NCI-H146 (cell line): Measurements from ENCODE around the gene PAX4.
A peak's percentile ranks its signal among the peaks of the same experiment; 100 is the strongest.
"Not testable (repeated sequence)": the region's sequence is repeated elsewhere in the genome, so short reads cannot be mapped to it uniquely, and the experiment has no call there.

ENCODE experiments used
- DNase-seq: peaks from one replicate; lab custom pipeline; 2025; lab: John Stamatoyannopoulos, UW

PAX4 gene

DNA sequence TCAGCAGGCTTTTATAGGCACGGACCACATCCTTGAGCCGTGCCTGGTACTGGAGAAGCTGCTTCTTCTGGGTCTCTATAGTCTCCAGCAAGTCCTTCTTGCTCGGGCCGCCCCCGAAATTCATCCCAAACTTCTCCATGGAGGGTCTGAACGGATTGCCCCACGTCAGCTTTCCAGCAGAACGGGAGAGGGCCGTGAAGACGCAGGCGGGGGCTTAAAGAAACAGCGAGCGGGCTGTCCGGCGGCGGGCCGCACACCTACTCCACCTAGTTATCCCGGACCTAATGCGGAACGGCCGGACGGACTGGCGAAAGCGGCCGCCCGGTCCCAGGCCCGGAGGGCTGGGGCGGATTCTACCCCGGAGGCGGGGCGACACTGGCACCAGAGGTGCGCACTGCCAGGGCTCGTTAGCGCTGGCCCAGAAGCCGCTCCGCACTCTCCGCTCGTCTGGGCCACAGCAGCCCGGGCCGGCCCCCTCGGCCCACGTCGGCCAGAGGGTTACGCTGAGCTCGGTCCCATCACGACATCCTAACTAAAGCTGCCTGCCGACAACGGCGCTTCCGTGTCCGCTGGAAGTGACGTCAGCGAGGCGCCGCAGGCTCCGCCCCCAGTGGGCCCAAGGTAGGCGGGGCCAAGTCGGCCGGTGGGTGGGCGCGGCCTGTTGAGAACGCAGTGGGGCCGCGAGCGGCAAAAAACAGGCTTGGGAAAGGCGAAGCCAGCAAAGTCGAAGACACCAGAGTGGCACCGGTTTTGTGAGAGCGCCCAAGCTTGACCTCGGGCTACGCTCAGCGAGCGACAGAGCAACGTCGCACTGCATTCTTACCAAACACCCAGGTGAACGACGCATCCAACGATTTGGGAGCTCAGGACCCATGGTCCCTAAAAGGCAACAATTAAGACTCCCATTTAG lies 32.6 kb downstream of the PAX4 start, which contains the start of gene GCC1:
Gene GCC1 (minus strand): TSS at position 553 of the 910 bp plus-strand sequence. CDS start 414 bp downstream, at position 139.
- DNase-seq = peak; percentile 75

DNA sequence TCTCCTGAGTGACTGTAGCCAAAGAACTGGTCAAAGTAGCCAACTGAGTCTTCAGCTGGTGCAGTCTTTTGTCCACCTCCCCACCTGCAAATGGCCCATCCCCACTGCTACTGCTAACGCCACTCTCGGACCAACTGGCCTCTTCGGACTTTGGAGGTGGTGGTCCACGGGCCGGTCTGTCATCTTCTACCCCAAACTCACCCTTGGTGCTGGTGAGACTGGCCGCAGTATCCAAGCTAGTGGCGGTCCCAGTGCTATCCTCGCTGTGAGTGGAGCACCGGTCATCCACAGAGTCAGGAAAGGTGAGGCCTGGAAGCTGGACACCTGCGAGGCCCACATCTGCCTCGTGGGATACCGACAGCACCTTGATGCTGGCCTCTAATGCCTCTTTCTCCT lies 33.3 kb downstream of the PAX4 start:
- DNase-seq = no peak

DNA sequence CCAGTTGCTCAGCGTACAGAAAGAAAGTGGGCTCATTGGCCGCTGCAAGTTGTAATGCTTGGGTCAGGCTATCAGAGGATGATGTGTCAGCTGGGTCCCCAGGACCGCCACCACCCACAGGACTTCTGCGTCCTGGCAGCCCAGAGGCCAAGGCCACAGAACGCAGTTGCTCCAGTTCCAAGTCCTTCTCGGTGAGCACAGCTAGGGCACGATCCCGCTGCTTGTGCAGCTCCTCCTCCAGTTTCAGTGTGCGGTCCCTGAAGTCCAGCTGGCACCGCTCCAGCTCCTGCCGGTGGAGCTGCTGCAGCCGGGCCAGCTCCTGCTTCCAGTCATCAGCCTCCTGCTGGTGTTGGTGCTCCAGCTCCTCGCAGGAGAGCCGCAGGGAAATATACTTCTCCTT lies 35.6 kb downstream of the PAX4 start:
- DNase-seq = no peak

DNA sequence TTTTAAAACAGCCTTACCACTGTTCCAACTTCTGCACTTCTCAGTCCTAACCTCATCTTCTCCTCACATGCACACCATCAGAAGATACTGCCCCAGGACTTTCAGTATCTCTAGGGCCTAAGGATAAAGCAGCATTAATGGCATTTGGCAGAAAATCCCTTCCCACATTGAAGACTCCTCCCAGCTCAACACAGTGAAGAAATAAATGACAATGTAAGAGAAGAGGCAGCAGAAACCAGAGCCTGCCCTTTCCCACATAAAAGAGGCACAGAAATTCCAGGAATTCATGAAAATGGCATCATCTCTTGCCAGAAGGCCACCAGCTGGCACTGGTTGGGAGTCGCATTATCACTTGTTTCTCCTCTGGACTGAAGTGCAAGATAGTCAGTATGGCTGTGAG lies 36.2 kb downstream of the PAX4 start:
- DNase-seq = no peak

DNA sequence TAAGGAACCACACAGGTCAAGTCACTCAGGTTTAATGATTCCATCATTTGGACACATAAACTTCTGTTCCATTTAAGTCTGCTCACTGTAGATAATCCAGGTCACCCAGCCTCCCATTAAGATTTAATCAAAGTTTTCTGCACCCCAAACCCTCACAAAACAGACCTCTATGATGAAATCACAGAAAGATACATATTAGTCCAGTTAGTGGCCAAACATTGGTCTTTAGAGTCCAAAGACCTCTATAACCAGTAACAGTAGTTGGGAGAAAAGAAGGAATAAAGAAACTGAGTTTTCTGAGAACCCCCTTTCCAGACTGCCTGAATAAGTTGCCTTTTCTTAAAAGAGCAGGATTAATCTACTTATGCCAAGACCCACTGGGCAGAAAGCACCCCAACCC lies 37.3 kb downstream of the PAX4 start:
- DNase-seq = no peak

DNA sequence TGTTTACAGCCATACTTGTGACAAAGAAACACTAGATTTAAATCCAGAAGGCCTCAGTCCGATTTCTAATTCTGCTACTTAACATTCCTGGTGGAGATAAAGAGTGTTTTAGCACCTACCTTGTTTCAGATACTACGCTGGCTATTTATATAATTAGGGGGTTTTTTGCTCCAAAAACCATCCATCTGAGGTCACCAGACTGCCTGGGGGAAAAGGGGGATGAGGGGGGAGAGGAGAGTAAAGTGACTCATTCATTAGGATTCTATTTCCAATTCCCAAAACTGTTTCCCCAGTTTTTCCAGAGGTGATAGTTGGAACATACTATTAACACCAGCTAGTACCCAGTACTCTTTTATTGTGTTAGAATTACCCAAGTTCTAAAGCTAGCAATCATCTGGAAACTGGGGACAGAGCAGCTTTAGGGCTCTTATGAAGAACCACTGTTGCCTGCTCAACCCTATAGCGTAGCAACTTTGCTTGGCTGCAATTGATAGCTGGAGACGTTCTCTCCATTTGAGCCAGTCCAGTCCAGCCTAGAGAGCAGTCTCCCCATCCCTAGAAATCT lies 39.1 kb downstream of the PAX4 start:
- no peak for DNase-seq

DNA sequence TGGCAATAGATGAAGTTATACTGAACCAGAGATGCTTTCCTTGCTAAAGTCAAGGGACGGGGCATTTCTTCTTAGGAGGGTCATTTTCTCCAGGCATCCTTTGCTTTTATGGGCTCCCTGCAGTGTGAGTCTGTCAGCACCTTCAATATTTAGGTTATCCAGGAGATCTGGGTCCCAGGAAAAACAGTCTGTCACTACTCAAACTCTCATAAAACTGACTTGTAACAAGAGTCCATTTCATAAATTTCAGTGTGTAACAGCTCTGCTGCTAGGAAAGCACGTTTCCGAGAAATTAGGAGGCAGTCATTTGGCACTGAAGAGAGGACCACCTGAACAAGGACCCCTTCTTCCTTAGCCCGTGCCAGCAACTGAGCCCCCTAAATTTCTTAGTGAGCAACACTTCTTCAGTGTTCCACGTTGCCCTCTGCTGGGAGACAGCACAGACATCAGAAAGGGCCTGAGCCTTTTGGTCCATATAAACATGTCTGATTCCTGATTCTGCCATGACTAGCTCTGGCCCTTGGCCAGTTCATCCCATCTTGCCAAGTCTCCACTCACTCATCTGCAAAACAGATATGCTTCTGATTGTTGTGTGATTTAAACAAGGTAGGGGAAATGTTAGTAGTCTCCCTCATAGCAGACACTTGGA lies 39.8 kb downstream of the PAX4 start:
- DNase-seq = no peak

DNA sequence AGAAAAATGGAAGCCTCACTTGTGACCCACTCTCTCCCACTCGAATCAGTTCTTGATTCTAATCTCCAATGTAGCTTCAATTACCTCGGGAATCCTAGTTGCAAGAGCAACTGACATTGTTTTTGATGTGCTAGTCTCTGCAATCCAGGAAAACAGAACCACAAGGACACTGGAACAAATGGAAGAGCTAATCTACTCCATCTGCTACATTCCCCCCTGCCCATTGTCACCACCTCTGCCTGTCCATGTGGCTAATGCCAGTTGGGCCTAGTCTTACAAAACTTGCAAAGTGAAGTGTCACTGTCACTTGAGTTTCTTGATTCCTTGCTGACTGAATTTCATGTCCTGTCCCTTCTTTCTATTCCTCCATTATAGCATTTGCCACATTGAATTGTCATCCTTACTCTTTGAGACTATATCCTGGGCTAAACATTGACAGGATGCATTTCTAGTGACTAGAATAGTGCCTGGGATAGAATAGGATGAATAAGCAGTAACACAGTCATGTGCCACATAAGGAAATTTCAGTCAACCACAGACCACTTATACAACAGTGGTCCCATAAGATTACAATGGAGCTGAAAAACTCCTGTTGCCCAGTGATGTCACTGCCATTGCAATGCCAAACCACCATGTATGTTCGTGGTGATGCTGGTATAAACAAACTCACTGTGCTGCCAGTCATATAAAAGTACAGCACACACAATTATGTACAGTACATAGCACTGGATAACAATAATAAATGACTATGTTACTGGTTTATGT lies 46.0 kb downstream of the PAX4 start:
- DNase-seq = no peak

DNA sequence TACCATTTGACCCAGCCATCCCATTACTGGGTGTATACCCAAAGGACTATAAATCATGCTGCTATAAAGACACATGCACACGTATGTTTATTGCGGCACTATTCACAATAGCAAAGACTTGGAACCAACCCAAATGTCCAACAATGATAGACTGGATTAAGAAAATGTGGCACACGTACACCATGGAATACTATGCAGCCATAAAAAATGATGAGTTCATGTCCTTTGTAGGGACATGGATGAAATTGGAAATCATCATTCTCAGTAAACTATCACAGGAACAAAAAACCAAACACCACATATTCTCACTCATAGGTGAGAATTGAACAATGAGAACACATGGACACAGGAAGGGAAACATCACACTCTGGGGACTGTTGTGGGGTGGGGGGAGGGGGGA lies 49.9 kb downstream of the PAX4 start:
- not testable (repeated sequence) for DNase-seq

DNA sequence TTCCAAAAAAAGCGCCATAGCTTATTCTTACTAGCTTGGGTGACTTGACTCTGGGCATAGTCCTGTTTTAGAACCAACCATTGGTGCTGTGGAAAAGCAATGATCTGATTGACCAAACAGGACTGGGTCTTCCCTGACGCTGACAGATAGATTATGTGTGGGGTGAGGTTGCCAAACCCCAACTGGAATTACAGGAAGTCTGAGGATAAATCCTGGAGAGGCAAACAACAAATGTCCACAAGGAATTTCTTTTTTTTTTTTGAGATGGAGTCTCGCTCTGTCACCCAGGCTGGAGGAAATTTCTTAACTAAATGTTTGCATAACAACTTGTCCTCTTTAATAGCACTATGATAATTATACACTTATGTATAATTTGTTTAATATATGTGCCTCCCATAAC lies 51.7 kb downstream of the PAX4 start:
- DNase-seq = no peak
